DMS153 (cell line): ENCODE data around the gene KLHDC10.
"Not testable (repeated sequence)": the region's sequence is repeated elsewhere in the genome, so short reads cannot be mapped to it uniquely, and the experiment has no call there.

Experiments used
- DNase-seq: peaks from one replicate; lab custom pipeline; 2025; lab: John Stamatoyannopoulos, UW

The KLHDC10 gene

DNA sequence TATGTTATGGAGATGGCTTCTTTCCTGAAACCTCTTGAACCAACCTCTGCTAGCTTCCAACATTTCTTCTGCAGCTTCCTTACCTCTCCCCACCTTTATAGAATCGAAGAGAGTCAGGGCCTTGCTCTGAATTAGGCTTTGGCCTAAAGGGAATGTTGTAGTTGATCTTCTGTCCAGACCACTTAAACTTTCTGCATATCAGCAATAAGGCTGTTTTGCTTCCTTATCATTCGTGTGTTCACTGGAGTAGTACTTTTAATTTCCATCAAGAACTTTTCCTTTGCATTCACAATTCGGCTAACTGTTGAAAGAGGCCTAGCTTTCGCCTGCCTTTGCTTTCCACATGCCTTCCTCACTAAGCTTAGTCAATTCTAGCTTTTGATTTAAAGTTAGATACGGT is 48.0 kb downstream of the KLHDC10 start:
- DNase-seq = no peak

DNA sequence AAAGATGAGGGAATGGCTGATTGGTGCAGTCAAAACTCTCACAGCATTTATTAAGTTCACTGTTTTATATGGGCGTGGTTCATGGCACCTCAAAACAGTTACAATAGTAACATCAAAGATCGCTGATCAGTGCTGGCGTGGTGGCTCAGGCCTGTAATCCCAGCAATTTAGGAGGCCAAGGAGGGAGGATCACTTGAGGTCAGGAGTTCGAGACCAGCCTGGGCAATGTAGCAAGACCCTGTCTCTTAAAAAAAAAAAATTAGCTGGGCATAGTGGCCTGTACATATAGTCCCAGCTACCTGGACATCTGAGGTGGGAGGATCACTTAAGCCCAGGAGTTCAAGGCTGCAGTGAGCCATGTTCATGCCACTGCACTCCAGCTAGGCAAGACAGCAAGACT is 48.5 kb downstream of the KLHDC10 start:
- DNase-seq = no peak

DNA sequence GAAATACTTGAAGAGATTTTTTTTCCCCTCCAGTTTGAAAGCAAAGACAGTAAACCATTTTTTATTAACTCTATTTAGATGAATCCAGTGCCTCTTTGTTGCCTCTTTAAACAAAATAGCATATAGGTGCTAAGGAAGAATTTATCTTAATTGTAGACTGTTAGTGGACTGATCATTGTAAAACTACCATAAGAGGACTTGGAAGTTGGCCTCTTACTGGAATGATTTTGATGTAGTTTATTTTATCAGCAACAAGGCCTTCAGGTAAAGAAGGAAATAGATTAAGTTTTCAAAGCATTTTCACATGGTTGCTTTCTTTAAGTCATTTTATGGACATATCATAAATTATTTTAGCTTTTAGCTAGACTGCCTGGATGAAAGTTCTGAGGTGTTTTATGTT is 53.2 kb downstream of the KLHDC10 start:
- no peak for DNase-seq

DNA sequence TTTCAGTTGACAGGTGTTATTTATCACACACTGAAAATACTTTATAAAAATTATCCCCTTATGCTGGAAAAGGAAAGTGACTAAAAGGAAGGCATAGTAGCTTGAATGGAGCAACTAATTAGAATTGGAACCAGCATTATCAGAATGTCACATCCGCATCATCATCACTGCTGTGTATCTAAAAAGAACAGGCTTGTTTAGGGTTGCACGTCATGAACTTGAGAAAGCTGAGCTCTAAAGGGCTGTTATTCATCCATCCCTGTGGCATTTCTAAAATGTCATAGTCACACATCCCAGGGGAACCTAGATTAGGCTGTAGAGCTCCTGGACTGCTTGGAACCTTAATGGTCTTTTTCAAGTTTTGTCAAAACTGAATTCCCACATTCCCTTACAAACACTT is 54.4 kb downstream of the KLHDC10 start:
- no peak for DNase-seq

DNA sequence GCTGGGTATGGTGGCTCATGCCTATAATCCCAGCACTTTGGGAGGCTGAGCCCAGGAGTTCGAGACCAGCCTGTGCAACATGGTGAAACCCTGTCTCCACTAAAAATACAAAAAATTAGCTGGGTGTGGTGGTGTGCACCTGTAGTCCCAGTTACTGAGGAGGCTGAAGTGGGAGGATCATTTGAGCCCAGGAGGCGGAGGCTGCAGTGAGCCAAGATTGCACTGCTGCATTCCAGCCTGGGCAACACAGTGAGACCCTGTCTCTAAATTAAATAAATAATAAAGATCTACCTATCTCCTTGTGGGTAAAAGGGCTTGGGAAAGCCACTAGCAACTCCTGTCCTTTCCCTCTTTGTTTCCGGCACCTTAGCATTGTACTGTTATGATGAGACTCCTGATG is 56.5 kb downstream of the KLHDC10 start:
- not testable (repeated sequence) for DNase-seq

DNA sequence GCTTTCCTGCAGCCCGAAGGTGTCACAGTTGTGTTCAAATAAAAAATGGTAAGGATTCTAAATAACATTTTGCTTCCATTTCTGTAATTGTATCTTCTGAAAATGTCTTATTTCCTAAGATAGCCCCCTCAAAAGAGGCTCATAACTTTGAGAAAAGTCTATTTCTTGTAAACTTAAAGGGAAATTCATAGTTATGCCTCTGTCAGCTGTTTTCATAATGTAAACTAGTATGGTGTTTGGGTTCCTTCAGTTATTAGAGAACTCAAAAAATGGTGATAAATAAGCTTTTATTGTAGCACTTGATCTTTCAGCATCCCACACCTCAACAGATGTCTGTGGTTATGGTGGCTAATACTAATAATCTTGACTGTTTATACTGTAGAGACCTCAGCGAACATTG is 57.1 kb downstream of the KLHDC10 start:
- no peak for DNase-seq

DNA sequence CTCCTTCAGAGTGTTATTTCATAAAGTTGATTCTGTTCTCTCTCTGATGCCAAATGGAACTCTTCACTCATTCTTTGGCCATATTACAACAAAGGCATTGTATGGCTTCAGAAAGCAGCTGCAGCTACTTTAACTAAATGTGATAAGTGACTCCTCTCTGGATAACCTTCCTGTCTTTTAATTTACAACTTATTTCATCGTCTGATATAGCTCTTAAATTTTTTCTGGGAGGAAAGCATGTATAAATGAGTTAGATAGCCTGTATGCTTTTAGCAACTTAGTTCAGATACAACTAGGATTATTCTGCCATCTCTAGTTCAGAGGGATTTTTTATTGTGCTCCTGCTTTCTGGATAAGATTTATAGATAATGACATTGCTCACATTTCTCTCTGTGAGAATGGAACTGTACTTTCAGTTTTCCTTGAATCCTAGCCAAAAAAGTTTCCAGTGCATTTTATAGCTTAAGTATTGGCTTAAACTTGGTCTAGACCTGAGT is 57.5 kb downstream of the KLHDC10 start:
- no peak for DNase-seq

DNA sequence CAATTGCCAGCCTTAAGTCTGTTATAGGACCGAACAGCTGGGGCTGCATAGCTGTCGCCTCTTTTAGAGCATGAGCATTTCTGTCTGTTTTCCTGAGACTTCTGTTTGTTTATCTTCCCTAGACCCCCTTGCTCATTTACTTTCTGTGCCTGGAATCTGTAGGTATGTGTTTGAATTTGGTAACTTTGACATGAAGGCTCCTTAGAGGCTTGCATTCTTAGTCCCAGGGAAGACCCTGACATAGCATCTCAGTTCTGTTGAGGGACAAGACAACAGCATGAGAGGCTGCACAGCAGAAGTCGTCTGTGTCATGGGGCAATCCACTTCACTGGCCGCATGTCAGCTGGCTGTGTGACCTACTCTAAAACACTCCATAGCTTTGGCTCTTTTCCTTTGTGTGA is 58.7 kb downstream of the KLHDC10 start:
- DNase-seq = no peak

DNA sequence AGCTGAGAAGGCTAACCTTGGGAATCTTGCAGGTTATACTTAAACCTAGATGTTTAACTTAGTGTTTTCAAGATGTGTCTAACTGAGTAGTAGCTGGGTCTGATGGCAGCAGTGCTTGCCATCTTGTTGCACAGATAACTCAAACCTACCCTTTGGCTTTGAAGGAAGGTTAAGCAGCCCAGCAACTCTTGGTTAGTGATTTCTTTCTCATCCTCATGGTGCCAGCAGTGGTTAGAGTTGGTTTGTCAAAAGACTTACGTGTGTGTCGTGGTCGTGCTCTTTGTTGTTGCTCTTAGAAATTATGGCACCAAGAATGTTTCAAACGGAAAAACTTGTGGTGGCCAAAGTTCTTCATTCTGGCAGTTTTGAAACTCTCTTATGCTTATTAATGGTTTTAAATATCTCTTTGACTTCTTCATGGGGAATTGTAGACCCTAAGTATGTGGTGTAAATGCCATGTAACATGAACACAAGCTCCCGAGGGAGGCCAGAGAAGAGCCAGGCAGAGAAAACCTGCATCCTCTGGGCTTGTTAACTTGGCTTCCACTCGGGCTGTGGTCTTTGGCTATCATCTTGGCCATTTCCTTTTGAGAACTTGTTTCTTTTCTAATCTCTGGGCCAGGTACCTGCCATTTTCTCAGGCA is 61.0 kb downstream of the KLHDC10 start:
- no peak for DNase-seq

DNA sequence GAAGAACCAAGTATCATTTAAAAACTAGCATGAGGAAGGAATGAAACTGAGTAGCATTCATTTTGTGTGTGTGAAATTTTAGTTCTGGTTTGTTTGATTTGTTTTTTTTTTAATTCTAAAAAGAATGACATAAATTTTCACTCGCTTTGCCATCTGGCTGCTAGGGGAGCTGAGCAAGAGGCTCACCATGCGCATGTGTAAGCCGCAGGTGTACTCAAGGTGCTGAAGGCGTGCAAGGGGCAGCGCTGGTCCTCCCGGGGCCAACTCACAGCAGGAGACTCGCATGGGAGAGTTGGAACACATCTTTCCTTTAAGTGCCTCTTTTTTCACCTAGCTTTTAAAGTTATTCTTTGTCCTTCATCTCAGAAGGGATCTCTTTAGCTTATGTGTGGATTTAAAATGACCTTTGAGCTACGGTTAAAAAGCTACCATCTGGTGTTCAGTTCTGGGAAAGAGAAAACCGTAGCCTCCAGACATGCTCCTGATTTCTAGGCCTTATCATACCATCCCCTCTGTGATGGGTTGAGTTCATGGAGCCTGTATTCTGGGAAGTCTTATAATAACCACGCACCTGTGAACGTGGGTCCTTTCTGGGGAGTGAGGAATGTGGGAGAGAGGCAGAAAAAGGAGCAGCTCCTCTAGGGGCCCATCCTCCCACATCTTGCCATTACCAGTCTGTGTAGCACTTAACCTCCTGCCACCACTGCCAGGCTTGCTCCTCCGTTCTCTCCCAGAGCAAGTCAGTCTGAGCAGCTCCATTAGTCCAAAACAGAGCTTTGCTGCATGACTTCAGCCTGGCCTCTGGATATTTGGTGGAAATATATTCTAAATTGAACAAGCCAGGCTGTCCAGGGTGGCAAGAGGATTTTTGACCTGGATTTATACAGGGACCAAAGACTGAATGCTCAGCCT is 61.9 kb downstream of the KLHDC10 start:
- no peak for DNase-seq

DNA sequence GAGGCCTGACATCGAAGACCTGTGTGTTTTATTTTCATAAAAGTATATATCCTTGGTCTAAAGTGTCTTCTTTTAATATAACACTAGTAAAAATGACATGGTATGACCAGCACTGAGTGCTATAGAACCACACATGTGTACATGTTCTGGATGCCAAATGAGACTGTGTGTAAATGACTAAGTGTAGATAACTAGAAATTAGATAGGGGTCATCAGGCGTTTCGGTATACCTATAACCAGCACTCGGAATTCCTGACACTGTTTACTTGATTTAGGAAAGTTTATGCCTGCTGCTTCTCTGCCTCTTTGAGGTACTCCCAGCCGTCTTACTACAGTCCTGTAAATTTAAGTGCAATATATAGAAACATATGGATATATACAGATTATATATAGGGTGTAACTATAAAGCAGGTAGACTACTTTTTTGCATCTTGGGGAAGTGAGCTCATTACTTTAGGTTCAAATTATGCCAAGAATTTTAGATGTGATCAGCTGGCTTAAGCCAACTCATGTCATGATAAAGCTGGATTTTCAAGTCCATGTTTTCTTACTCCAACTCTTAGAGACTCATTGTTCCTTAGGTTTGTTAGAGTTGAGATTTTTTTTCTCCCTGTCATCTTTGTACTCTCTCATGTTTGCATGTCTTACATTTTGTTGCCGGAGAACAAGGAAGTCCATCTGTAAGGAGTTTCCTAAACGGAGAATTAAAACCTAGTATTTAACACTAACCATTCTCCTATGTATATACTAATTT is 62.9 kb downstream of the KLHDC10 start:
- no peak for DNase-seq

DNA sequence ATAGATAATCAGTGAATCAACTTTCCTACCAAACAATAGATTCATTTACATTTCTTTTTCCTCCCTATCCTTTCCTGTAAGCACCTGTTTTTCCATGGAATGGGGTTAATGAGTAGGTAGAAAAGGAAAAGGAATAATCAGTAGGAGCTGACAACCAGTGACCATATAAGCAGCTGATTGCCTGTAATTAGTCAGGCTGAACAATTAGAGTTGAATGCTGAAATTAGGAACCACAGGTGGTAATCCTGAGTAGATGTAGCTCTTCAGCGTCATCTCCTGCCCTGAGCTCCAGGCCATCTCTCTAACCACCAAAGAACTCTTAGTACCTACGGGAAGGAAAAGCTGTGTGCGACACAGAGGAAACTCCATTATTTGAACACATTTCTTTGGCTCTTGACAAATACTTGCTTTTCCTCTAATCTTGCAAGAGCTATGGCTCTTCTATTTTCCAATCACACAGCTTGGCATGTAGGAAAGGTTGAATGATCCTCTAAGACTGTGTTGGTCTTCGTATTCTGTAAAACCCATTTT is 63.8 kb downstream of the KLHDC10 start:
- DNase-seq = no peak

DNA sequence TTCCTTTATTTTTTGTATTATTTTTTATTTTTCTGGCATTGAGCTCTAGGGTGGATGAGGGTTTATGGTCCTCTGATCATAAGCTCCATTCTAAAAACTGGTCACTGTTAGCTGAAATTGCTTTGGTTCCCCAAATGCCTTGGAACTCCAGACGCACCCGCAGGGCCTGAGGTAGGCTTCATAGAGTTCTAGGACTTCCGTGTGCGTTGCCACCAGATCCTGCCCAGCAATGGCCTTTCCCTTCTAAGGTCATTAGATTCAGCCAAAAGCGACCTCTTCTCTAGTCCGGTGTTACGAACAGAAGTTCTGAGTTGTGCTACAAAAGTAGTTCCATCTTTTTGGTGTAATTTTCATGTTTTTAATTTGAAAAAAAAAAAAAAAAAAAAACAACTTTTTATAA is 64.4 kb downstream of the KLHDC10 start:
- no peak for DNase-seq

DNA sequence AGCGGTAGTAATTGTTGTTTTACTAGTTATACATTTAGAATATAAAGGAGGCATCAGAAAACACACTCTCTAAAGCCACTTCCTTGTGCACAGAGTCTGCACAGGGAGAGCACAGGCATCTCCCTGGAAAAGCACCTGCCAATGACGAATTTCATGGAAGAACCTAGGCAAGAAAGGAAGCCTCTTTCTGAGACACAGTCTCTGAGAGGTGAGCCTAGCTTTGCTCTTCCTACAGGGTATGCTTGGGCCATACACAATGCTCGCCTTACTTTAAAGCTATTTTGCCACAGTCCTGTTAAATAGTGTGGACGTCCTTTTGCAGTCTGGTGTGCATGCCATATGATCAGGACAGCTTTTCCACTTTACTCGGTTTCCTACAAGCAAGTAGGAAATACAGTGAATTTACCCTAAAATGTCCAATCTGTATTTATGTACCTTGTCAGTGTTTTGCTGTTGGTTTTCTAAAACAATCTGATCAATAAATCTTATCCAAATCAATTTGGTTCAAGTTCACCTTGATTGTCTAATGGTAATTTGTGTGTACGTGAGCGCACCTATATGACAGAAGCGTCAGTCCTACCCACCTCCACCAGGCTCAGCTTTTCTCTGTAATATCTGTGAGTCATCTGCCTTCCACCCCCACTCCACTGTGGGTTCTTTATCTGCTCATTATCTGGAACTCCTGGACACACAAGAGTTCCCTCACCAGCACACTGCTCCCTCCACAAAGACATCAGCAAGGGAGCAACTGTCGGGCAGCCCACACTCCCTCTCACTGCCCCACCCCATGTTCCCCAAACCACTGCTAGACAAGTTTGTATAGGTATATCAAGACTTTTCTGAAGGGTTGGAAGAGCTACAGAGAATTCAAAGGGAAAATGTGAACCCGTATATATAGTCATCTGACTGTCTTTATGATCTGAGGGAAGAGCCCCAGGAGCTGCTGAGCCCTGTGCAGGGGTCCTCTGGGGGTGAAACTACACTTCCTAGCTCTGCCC is 65.2 kb downstream of the KLHDC10 start:
- DNase-seq = no peak

DNA sequence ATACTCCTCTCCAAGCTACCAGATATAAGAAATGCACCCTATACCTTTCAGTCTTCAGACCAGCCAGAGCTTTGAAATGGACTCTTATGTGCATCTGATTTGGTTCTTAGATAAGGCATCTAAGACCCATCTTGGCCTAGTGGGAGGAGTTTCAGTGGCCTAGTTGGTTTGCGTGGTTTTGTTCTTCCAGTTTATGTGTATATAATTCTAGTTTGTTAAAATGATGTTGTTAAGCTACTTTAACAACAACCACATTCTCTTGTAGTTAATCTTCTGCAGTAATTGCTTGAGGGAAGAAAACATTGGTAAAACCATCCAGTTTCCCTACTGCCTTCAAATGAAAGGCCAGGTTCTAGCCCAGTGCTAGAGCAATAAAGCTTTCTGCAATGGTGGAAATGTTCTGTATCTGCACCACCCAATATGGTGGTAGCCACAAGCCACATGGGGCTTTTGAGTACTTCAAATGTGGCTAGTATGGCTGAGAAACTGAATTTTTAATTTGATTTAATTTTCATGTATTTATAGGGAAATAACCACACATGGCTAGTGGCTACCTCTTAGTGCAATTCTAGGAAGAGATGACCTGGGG is 66.3 kb downstream of the KLHDC10 start:
- no peak for DNase-seq

DNA sequence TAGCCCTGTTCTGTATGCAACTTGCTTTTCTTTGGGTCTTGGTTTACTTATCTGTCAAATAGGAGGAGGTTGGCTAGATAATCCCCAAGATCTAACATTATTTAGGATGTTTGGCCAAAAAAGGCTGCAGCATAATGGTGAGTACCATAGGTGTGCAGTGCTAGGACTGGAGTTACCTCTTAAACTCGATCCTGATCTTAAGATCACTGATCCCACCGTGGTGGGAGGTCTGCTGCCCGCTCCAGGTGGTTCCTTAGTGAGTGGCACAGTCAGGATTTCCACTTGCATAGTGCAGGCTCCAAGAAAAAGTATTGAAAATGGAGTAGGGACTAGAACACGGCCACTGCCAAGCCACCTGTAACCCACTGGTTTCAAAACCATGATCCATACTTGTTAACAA is 66.9 kb downstream of the KLHDC10 start:
- no peak for DNase-seq

DNA sequence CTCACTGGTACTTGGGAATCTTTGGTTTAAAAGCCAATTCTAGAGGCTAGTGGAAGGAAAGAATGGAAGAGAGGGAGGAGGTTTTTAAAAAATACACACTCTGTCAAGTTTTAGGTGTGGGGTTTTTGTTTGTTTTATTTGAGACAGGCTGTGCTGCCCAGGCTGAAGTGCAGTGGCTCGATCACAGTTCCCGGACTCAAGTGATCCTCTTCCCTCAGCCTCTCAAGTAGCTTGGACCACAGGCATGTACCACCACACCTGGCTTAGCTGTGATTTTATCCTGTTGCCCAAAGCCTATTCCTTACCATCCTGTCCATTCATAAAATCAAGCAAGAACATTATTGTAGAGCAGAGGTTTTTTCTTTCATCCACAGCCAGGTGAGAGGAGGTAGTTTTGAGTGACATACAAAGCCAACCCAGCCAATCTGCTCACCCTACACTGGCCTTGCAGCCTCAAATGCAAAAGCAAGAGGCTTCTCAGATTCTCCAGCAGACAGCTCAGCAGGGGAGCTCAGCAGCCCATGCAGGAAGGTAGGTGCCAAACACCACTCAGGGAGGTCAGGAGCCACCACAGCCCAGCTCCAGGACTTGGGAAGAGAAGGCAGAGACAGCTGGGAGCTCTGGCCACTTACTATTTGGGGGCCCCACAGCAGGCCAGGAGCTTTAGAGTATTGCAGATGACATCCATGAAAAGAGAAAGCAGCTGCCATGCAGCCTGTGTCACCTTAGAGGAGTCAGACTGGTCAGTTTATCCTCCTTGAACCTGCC is 69.0 kb downstream of the KLHDC10 start:
- DNase-seq = no peak

DNA sequence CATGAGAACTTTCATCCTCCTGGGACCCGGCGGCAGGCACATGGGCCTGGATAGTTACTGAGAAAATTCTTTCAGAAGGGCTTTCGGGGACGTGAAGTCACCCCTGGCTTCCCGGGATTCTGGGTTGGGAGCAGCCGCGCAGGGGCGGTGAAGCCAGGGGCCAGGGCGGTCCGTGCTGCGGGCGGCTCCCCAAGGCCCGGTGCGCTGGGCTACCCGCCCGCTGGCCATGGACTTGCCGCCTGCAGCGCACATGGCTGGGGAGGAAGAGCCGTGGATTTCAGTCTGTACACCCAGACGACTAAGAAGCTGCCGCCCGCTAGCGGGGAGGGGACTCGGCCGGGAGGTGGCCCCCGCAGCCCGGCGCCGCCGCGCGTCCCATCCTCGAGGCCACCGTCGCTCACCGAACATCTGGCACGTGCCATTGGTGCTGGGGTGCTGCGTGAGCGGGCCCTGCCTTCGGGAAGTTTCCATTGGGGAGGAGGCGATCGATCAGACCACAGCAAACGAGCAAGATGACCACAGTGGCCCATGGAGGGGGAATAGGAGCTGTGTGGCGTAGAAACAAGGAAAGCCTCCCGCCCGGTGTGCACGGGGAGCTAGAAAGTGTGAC is 70.3 kb downstream of the KLHDC10 start:
- no peak for DNase-seq

DNA sequence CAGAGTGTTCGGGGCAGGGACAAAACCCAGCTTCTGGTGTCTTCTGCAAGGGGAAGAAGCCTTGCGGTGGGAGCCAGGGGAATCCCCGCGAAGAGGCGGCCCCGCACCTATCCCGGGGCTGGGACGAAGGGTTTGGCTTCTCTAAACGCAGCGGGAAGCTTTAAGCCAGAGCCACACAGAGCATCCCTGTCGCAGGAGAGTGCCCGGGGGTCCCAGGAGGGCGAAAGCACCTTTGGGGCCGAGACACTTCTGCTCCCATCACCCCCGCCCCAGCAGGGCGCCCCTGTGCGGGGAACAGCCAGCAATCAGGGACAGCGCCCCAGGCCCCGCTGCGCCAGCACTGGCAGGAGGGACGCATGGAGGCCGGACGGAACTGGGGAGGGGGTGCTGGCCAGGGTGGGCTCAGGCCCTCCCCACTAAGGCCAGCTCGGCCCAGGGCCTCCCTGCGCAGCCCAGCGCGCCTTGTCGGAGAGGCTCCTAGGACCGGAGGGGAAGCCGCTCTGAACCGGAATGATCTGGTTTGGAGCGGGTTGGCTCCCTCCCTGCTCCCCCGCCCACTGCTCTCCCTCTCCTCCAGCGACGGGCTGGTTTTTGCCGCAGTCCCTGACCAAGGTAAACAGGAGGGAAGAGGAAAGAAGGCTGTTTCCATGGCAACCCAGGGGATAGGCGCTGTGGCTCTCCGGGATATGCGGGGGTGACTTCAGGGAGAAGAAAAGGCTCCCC is 71.0 kb downstream of the KLHDC10 start:
- DNase-seq = peak; percentile 29
